NB4 (cell line): ENCODE measurements around the gene CAPN11.

Experiments used
- MYC ChIP-seq: IDR thresholded peaks from 2 replicates; pipeline ENCODE4 v1.6.1; 2011; ENCODE audit warnings: low read depth, low read length
- POLR2A ChIP-seq: IDR thresholded peaks from 2 replicates; pipeline ENCODE4 v1.6.1; 2011; ENCODE audit warnings: mild to moderate bottlenecking; ENCODE audit not compliant: insufficient read length; ENCODE audit errors: extremely low read depth
- TF ChIP-seq, protein P1 (sequence below): IDR thresholded peaks from one replicate; pipeline ENCODE4 v1.5.1; 2012; ENCODE audit warnings: low read depth, low read length

DNA sequence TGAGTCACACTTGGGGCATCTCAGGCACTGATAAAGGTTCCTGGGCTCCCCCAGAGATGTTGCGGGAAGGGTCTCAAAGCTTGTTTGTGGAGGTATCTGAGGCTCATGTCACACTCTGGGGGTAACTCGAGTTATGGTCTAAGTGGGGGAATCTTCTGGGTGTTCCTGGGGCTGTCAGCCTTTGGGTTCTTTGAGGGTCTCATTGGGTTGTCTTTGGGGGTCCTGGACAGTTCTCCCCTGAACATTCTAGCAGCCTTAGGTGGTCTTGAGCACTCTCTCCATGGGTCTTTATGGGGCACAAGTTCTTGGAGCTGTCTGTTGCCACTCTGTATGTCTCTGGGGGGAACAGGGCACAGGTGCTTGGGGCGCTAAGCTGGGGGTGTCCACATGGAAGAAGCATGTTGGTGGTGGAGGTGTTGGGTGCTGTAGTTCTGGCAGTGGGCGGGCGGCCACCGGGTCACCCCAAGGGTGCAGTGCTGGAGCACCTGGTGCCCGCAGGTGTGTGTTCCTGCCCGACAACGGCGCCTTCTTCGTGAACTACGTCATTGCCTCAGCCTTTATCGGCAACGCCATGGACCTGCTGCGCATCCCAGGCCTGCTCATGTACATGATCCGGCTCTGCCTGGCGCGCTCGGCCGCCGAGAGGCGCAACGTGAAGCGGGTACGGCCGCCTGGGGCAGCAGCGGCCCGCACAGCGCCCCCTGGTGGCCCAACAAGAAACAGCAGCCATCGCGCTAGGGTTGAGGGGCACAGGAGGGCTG lies 7.1 kb upstream of the CAPN11 start:
- TF ChIP-seq, protein P1, sequence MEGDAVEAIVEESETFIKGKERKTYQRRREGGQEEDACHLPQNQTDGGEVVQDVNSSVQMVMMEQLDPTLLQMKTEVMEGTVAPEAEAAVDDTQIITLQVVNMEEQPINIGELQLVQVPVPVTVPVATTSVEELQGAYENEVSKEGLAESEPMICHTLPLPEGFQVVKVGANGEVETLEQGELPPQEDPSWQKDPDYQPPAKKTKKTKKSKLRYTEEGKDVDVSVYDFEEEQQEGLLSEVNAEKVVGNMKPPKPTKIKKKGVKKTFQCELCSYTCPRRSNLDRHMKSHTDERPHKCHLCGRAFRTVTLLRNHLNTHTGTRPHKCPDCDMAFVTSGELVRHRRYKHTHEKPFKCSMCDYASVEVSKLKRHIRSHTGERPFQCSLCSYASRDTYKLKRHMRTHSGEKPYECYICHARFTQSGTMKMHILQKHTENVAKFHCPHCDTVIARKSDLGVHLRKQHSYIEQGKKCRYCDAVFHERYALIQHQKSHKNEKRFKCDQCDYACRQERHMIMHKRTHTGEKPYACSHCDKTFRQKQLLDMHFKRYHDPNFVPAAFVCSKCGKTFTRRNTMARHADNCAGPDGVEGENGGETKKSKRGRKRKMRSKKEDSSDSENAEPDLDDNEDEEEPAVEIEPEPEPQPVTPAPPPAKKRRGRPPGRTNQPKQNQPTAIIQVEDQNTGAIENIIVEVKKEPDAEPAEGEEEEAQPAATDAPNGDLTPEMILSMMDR = peak; percentile 99
- TF ChIP-seq MYC (no peak), POLR2A (no peak)
